ENCODE results near the gene CD8B2. TPM values are rescaled to one million over a fixed set of nuclear protein-coding genes. Genes with fewer than 3 reads are reported as not detected.

CD8B2 gene
- polyA plus RNA-seq, 1 of the 3 experiments (the other 2 are of a cell fraction) = not detected

- TF ChIP-seq MXI1 (IDR thresholded peaks at IDR 0.05; ENCODE audit: low read depth, low read length) = no peak
- no peak for TF ChIP-seq GATA2 (CRISPR knock-in tag; IDR thresholded peaks at IDR 0.05)
- no peak for TF ChIP-seq ELF1 (IDR thresholded peaks at IDR 0.05)
Measured at GRCh38 chr2:106531676-106532214, 44.6 kb downstream of the CD8B2 start (continued).

GRCh38 chr2:106532236-106532635 lies 45.1 kb downstream of the CD8B2 start:
- no peaks in the 10 kb centered on the region for H3K9me2 ChIP-seq
- no peak overlapping the region for H3K4me2 ChIP-seq
- no peaks in the 10 kb centered on the region; a peak in 1 of 4 replicates for H3K4me1 ChIP-seq (ENCODE audit: control insufficient read depth in 1 of 2, insufficient read depth in 2 of 2, low read depth in 1 of 2, low read length in 1 of 2)
- no peak overlapping the region for H3K4me3 ChIP-seq (ENCODE audit: low read depth in 2 of 2, low read length in 1 of 2)
- no peak overlapping the region for H3K9ac ChIP-seq
- POLR2A ChIA-PET = no interaction called here
- no peaks in the 10 kb centered on the region for H3K79me2 ChIP-seq (ENCODE audit: insufficient read depth)
- no peak for DNase-seq
- H3F3A ChIP-seq (replicated peaks; ENCODE audit: insufficient read depth) = no peaks in the 10 kb centered on the region
- H3K36me3 ChIP-seq (replicated peaks in 1 of 2; ENCODE audit: control insufficient read depth in 1 of 2, insufficient read depth in 2 of 2, low read length in 1 of 2) = no peaks in the 10 kb centered on the region
- CTCF ChIA-PET = interaction anchor here (1.7 kb wide), 1 partner anchor 10 kb away, joined by 5 read pairs; no protein-coding TSS in a partner anchor
- no peaks in the 10 kb centered on the region for H4K20me1 ChIP-seq (ENCODE audit: insufficient read depth)
- no peaks in the 10 kb centered on the region for H3K27me3 ChIP-seq (ENCODE audit: insufficient read depth)
- TF ChIP-seq POLR2AphosphoS5 (IDR thresholded peaks at IDR 0.05; ENCODE audit: low read depth, low read length) (no peak), RFX5 (IDR thresholded peaks at IDR 0.05; ENCODE audit: low read length) (no peak), FOXM1 (IDR thresholded peaks at IDR 0.05; ENCODE audit: low read depth) (no peak), FOSL2 (IDR thresholded peaks at IDR 0.05; ENCODE audit: borderline replicate concordance, low read depth) (no peak), CTCF (IDR thresholded peaks at IDR 0.05) (no peak), ZBTB33 (IDR thresholded peaks at IDR 0.05; ENCODE audit: borderline replicate concordance, low read depth) (no peak), RCOR1 (IDR thresholded peaks at IDR 0.05; ENCODE audit: low read length) (no peak), JUND (IDR thresholded peaks at IDR 0.05) (no peak), NFIC (IDR thresholded peaks at IDR 0.05; ENCODE audit: borderline replicate concordance) (no peak), YY1 (IDR thresholded peaks at IDR 0.05; ENCODE audit: low read depth) (no peak), MAX (IDR thresholded peaks at IDR 0.05; ENCODE audit: low read depth) (no peak), NRF1 (IDR thresholded peaks at IDR 0.05; ENCODE audit: low read depth, low read length) (no peak)
- no peak overlapping the region for H2AFZ ChIP-seq (ENCODE audit: low read depth)
- WGBS (ENCODE audit: low lambda C conversion rate) = 27% methylated on average over 3 of the region's 3 CpGs
- H3K27ac ChIP-seq (ENCODE audit: low read depth in 2 of 2, low read length in 1 of 2) = no peak overlapping the region
- no peaks in the 10 kb centered on the region for H3K9me3 ChIP-seq

All from SK-N-SH (cell line).